K562 (cell line): ENCODE data around the gene HAPLN1. TPM values are rescaled to one million over a fixed set of nuclear protein-coding genes. Genes with fewer than 3 reads are reported as not detected.

Experiments used
- ATAC-seq: fragments of 200-7000 bp; cut with Tn5 transposase; 3 replicates; pipeline ENCODE4 v1.9.1; 2020; ENCODE audit warnings: moderate library complexity
- BruUV-seq: library from RNA; stranded (reverse); fragments of 400-500 nt; replicated peaks from 2 replicates; lab custom pipeline; 2021; lab: Mats Ljungman, UMichigan
- CTCF ChIA-PET: fragments of 300-600 bp; formaldehyde crosslinking; extraction: SDS; loops from one replicate; lab custom pipeline; 2021; ENCODE audit warnings: low intra/inter-chr PET ratio; lab: Yijun Ruan, JAX
- POLR2A ChIA-PET: fragments of 300-600, 350-650 bp; sonication (Branson Sonifier 250); formaldehyde crosslinking; extraction: SDS; loops from one replicate; lab custom pipeline; 2021; ENCODE audit warnings: antibody characterized with exemption, inconsistent platforms; lab: Yijun Ruan, JAX
- DNase-seq, 4 experiments: peaks; one replicate each; pipeline versions ENCODE4 v3.0.0 to v3.0.0-alpha.2; 2011 to 2018; ENCODE audit warnings: low spot score in 3 of 4, mixed read lengths in 3 of 4; ENCODE audit errors: extremely low read depth in 1 of 4
- FAIRE-seq: peaks from 2 replicates; lab custom pipeline; 2011; peaks lifted over from hg19 to GRCh38; lab: Jason Lieb, UNC
- H2AFZ ChIP-seq: 2 replicates; pipeline ENCODE4 v1.6.0; 2011; ENCODE audit warnings: low read depth, low read length, control low read depth, inconsistent platforms
- H3K27ac ChIP-seq: fragments of 200-600 bp; 3 replicates; pipeline ENCODE4 v1.8.0; 2011; ENCODE audit warnings: low read depth, mild to moderate bottlenecking, control low read depth, inconsistent platforms, low read length, moderate library complexity, mixed read lengths; ENCODE audit errors: extremely low read depth
- H3K27me3 ChIP-seq, 2 experiments: fragments of 300-600 bp in 1 of 2; 2 replicates in 1 of 2; 3 replicates in 1 of 2; pipeline versions ENCODE4 v1.6.0 to v1.8.0; 2011; ENCODE audit warnings: inconsistent platforms in 2 of 2, low read length in 2 of 2, mild to moderate bottlenecking in 1 of 2, mixed read lengths in 1 of 2, moderate library complexity in 1 of 2; ENCODE audit not compliant: control insufficient read depth in 2 of 2, insufficient read depth in 2 of 2
- H3K36me3 ChIP-seq: fragments of 300-600 bp; 3 replicates; pipeline ENCODE4 v1.8.0; 2011; ENCODE audit warnings: mild to moderate bottlenecking, low read length, inconsistent platforms; ENCODE audit not compliant: control insufficient read depth, insufficient read depth
- H3K4me1 ChIP-seq, 2 experiments: fragments of 200-600 bp in 1 of 2; replicated peaks in 1 of 2; 2 replicates in 1 of 2; 3 replicates in 1 of 2; pipeline versions ENCODE4 v1.5.1 to v1.8.0; 2011; ENCODE audit warnings: inconsistent platforms in 2 of 2, low read length in 2 of 2, mild to moderate bottlenecking in 1 of 2, mixed read lengths in 1 of 2, moderate library complexity in 1 of 2; ENCODE audit not compliant: control insufficient read depth in 2 of 2, insufficient read depth in 2 of 2
- H3K4me2 ChIP-seq: 2 replicates; pipeline ENCODE4 v1.6.1; 2011; ENCODE audit warnings: low read length, control low read depth, inconsistent platforms, mixed read lengths; ENCODE audit not compliant: insufficient read depth
- H3K4me3 ChIP-seq: fragments of 200-600 bp; sonication (generic), shearing (Covaris generic); 2 replicates; pipeline ENCODE4 v1.5.1; 2016; ENCODE audit warnings: control low read depth, inconsistent platforms
- H3K79me2 ChIP-seq: fragments of 200-600 bp; 3 replicates; pipeline ENCODE4 v1.8.0; 2011; ENCODE audit warnings: low read length, inconsistent platforms; ENCODE audit not compliant: control insufficient read depth, insufficient read depth
- H3K9ac ChIP-seq, 2 experiments: 2 replicates each; pipeline versions ENCODE4 v1.6.0 to v1.6.1; 2011; ENCODE audit warnings: low read depth in 2 of 2, low read length in 2 of 2, control low read depth in 1 of 2, inconsistent platforms in 1 of 2, mild to moderate bottlenecking in 1 of 2, mixed read lengths in 1 of 2; ENCODE audit not compliant: insufficient read depth in 1 of 2
- H3K9me1 ChIP-seq: one replicate; pipeline ENCODE4 v1.6.0; 2011; ENCODE audit warnings: inconsistent platforms, mild to moderate bottlenecking, low read length, moderate library complexity; ENCODE audit not compliant: control insufficient read depth, insufficient read depth
- H3K9me3 ChIP-seq: replicated peaks from 2 replicates; pipeline ENCODE4 v1.5.1; 2011; ENCODE audit warnings: low read depth, low read length, inconsistent platforms; ENCODE audit not compliant: control insufficient read depth, insufficient read depth
- H4K20me1 ChIP-seq: replicated peaks from 2 replicates; pipeline ENCODE4 v1.6.1; 2011; ENCODE audit warnings: low read length, inconsistent platforms, mixed read lengths; ENCODE audit not compliant: control insufficient read depth, insufficient read depth
- ETS2 ChIP-seq: IDR thresholded peaks from 2 replicates; pipeline ENCODE4 v1.6.1; 2016; ENCODE audit warnings: borderline replicate concordance, missing genetic modification characterization, mild to moderate bottlenecking, moderate library complexity, missing compliant biosample characterization; ENCODE audit not compliant: poor library complexity, severe bottlenecking
- MYNN ChIP-seq, 2 experiments: sonication (generic); formaldehyde crosslinking in 1 of 2; IDR thresholded peaks; 2 replicates each; pipeline versions ENCODE4 v1.5.0 to v1.6.1; 2016 to 2020; ENCODE audit warnings: antibody characterized with exemption in 1 of 2, missing genetic modification reagents in 1 of 2
- NFXL1 ChIP-seq: fragments of 450-650 bp; formaldehyde crosslinking; IDR thresholded peaks from 2 replicates; pipeline ENCODE4 v1.4.0; 2021; ENCODE audit warnings: mild to moderate bottlenecking
- POLR2A ChIP-seq: fragments of 450-650 bp; conservative IDR thresholded peaks from 2 replicates; pipeline ENCODE4 v1.6.1; 2016
- STAT6 ChIP-seq: sonication (generic); formaldehyde crosslinking; IDR thresholded peaks from 2 replicates; pipeline ENCODE4 v1.8.1; 2023; ENCODE audit warnings: mild to moderate bottlenecking, missing genetic modification reagents
- ZNF316 ChIP-seq: fragments of 450-650 bp; IDR thresholded peaks from 2 replicates; pipeline ENCODE4 v1.6.1; 2016
- ZNF589 ChIP-seq: fragments of 200-800 bp; sonication (Bioruptor generic); IDR thresholded peaks from 2 replicates; pipeline ENCODE4 v1.6.1; 2016; ENCODE audit warnings: low read depth, missing genetic modification characterization, missing compliant biosample characterization
- ZNF766 ChIP-seq: fragments of 200-800 bp; sonication (Bioruptor generic); conservative IDR thresholded peaks from 2 replicates; pipeline ENCODE4 v1.6.1; 2016; ENCODE audit warnings: missing genetic modification characterization, missing compliant biosample characterization
- ZNF77 ChIP-seq: fragments of 250-450 bp; sonication (Bioruptor Pico); IDR thresholded peaks from 2 replicates; pipeline ENCODE4 v1.5.0; 2020
- WGBS: fragments of 100-300 bp; shearing (Covaris generic); methylation state at CpG from one replicate; pipeline ENCODE4 v1.1.6; 2016; ENCODE audit warnings: low coverage, mixed read lengths; ENCODE audit not compliant: insufficient coverage; ENCODE audit errors: missing lambda C conversion rate; 5-methylcytosine and 5-hydroxymethylcytosine counted together
- in situ Hi-C: fragments of 300-500 bp; cut with MboI; formaldehyde crosslinking; loops from 4 replicates; pipeline ENCODE4 v1.15.0; 2018; ENCODE audit warnings: inconsistent platforms, mixed read lengths
- intact Hi-C: fragments of 100-400 bp; cut with micrococcal nuclease; formaldehyde crosslinking; loops from 2 replicates; pipeline ENCODE4 v1.14.2; 2022
- polyA plus RNA-seq, 8 experiments: library from polyadenylated mRNA; depleted of rRNA in 4 of 8; stranded (reverse) in 5 of 8; unstranded in 3 of 8; fragments of >200 nt; fragmentation: Nextera tagmentation in 2 of 8; fragmentation: Illumina TruSeq in 1 of 8; extraction: Ambion mirVana in 2 of 8; extraction: Trizol in 1 of 8; gene quantifications; 2 replicates each; pipeline versions ENCODE4 v1.2.1 to v1.2.3, GENCODE V29; 2011 to 2014; ENCODE audit warnings: inconsistent platforms in 1 of 8, missing spikeins in 1 of 8
- total RNA-seq, 7 experiments: library from RNA; depleted of rRNA in 6 of 7; stranded (reverse); fragments of >200 nt in 6 of 7; fragmentation: Illumina TruSeq in 2 of 7; extraction: Trizol in 2 of 7; gene quantifications; 2 replicates each; pipeline versions ENCODE4 v1.2.1 to v1.2.3, GENCODE V29; 2011 to 2021; ENCODE audit warnings: low replicate concordance in 1 of 7

The HAPLN1 gene
- total and polyA plus RNA-seq, 9 of the 15 experiments (the other 6 are each of a cell fraction or from before 2014, with no cell fraction given): not detected

GRCh38 chr5:83724001-83724400 is 3.3 kb upstream of the HAPLN1 start:
- no TSS peak for BruUV-seq
- WGBS: 0% methylated on average over 2 of the region's 2 CpGs
- no peak overlapping the region for H3K27ac ChIP-seq
- peaks cover 0 to 8% of the 10 kb centered on the region in 2 experiments; a peak in 1 of 5 replicates for H3K4me1 ChIP-seq
- TF ChIP-seq ETS2 (tag) (no peak), ZNF589 (no peak), ZNF77 (no peak), NFXL1 (CRISPR knock-in tag) (no peak), STAT6 (CRISPR knock-in tag) (no peak), ZNF766 (CRISPR knock-in tag) (no peak), MYNN (IDR thresholded peaks at IDR 0.05) (no peak), MYNN (CRISPR knock-in tag; IDR thresholded peaks at IDR 0.05) (no peak), ZNF316 (no peak), POLR2A (no peak)
- no peaks in the 10 kb centered on the region for H4K20me1 ChIP-seq
- DNase-seq: no peak
- H3K79me2 ChIP-seq: no peaks in the 10 kb centered on the region
- no peak overlapping the region for H2AFZ ChIP-seq
- intact Hi-C loops: no loop called here
- no peak overlapping the region for H3K4me3 ChIP-seq
- no peak overlapping the region for H3K4me2 ChIP-seq
- CTCF ChIA-PET: no interaction called here
- POLR2A ChIA-PET: interaction anchor here (0.7 kb wide), 1 partner anchor 82 kb away, joined by 3 read pairs; no protein-coding TSS in a partner anchor
- H3K9ac ChIP-seq: no peak overlapping the region
- H3K36me3 ChIP-seq: no peaks in the 10 kb centered on the region
- FAIRE-seq: no peak
- peaks cover 3 to 18% of the 10 kb centered on the region in 2 experiments; a peak in 3 of 5 replicates for H3K27me3 ChIP-seq
- in situ Hi-C loops: no loop called here
- no peaks in the 10 kb centered on the region for H3K9me3 ChIP-seq
- no peak for ATAC-seq
- no peaks in the 10 kb centered on the region for H3K9me1 ChIP-seq
